NAMALWA (cell line): Measurements from ENCODE around the gene TMEM176A.
A peak's percentile ranks its signal among the peaks of the same experiment; 100 is the strongest.
"Not testable (repeated sequence)": the region's sequence is repeated elsewhere in the genome, so short reads cannot be mapped to it uniquely, and the experiment has no call there.

ENCODE experiments used
- DNase-seq: peaks from one replicate; pipeline ENCODE4 v3.0.0-alpha.2; 2015; ENCODE audit warnings: low spot score

Gene TMEM176A, protein sequence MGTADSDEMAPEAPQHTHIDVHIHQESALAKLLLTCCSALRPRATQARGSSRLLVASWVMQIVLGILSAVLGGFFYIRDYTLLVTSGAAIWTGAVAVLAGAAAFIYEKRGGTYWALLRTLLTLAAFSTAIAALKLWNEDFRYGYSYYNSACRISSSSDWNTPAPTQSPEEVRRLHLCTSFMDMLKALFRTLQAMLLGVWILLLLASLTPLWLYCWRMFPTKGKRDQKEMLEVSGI

DNA sequence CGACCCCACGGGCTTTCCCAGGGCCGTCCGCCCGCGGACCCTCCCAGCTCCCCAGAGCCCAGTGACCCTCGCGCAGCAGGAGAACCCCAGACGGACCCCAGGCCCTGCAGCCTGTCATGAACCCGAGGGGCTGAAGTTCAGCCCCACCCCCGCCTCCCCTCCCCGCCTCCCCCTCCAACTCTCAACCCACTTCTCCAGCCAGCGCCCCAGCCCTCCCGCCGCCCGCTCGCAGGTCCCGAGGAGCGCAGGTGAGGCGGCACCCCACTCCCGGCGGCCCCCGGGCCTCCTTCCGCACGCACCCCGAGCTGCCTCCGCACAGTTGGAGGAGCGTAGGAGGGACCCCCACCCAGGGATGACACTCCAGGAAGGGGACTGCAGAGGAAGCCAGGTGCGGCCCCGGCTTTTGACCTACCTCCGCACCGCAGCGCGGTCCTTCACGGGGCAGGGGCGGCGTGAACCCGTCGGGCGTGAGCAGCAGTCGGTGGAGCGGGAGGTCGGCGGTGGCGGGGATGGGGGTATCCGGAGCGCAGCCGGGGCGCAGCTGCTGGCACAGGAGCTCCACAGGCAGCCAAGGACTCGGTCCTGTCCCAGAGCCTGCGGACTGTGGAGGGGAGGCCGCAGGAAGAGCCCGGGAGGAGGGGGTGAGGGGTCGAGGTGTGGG, at the start of gene TMEM176A:
TMEM176A (plus strand) TSS at position 189 of the 661 bp plus-strand sequence. CDS start 782 bp downstream, outside the sequence.
- no peak for DNase-seq

DNA sequence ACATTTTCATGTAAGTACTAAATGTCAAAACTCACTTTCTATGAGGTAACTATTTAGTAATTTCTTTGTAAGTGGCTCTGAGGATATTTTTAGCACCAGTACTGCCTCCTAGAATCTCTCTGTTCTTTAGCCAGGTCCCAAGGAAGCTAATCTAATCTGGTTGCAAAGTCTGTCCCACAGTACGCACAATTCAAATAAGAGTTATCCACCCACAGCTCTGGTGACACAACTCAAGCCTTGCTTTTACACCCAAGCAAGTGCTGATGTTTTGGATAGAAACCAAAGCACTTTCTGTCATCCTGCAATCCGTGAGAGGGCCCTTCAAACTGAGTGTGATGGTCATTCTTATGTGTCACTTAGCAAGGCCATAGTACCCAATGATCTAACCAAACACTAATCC, 48.9 kb upstream of the TMEM176A start:
- no peak for DNase-seq

DNA sequence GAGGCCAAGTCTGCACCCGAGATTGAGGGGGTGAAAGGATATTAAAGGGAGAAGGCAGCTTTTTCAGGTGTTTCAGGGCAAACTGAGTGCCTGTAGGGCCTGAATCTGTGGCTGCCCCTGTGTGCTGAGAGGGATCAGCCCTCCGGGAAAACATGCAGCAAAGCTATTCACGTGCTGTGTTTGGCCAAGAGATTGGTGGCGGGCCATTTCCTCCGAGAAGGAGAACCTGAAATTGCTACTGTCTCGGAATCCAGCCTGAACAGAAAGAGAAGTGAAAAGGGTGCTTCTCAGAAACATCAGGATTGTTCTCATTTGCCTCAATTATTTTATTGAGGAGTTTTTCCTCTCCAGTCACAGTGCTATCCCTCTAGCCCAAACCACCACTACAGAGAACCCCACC, 47.3 kb upstream of the TMEM176A start:
- DNase-seq, result no peak

DNA sequence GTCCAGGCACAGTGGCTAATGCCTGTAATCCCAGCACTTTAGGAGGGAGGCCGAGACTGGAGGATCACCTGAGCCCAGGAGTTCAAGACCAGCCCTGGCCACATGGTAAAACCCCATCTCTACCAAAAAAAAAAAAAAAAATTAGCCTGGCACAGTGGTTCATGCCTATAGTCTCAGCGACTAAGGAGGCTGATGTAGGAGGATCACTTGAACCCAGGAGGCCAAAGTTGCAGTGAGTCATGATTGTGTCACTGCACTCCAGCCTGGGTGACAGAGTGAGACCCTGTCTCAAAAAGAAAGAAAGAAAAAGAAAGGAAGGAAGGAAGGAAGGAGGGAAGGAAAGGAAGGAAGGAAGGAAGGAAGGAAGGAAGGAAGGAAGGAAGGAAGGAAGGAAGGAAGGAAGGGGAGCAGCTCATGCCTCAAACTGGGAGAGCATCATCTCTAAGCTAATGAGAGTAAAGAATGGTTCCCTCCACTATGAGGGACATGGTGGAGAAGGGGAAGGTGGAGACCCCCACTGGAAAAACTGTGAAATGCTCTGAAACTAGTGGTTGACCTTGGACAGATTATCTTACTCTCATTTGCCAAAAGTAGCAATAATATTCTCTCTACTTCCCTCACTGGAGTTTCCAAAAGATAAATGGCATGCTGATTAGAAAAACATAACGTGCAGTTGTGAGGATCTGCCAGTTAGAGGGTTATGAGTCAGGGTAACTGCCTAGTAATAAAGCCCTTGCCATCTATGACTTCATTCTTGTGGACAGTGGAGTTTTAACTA, 46.6 kb upstream of the TMEM176A start:
- DNase-seq, result peak; percentile 65

DNA sequence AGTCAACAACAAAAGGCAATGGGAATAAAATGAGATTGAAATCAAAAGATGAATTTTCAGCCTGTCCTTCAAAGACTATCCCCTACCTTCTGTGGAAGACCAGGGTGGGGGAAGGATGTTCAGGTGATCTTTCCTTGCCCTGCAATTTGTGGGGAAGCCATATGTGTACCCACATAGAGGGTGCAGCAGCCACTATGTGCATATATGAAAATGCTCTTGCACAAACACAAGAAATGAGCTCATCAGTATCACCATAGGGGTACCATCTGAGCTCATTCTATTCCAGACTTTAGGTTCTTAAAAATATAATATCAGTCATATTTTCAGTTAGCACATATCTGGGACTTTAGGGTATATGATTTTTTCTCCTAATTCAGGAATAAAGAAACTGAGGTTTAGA, 45.6 kb upstream of the TMEM176A start:
- DNase-seq, result no peak

DNA sequence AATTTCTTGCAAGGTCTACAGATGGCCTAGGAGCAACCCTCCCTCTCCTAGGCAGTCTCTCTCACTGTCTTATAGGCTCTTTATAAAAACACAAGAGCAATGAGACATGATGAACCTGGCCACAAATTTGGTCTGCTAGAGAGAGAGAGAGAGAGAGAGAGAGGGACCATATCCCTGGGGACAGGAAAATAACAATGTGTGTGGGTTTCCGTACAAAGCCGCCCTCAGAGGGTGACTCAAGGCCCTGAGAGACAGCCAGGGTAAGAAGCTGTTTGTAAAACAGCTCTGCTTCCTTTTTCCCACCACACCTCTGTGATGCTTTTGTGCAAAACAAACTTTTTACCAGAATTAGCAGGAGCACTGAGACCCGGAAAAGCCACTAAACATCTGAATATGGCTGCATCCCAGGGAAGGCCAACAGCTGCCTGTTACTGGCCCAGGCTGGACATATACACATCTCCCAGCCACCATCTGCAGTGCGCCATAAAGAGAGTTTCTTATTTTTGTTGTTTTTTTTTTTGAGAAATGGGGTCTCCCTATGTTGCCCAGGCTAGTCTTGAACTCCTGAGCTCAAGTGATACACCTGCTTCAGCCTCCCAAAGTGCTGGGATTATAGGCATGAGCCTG, 45.0 kb upstream of the TMEM176A start:
- DNase-seq, result no peak

DNA sequence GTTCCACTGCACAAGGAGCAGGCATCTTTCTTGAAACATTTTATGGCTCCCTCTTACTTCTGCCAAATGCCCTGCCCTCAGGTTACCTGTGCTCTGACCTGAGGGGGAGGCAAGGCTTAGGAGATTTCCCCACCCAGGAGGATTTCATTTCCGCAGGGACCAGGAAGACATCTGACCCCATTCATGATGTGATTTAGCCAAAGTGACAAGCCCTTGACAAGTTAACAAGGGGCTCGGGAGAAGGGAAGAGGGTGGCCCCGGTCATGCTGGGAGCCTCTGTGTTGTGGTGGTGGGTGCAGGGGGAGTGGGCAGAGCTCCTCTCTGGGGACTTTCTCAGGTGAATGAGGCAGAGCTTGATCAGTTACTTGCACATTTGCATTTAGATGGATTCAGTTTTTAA, 44.4 kb upstream of the TMEM176A start:
- no peak for DNase-seq

DNA sequence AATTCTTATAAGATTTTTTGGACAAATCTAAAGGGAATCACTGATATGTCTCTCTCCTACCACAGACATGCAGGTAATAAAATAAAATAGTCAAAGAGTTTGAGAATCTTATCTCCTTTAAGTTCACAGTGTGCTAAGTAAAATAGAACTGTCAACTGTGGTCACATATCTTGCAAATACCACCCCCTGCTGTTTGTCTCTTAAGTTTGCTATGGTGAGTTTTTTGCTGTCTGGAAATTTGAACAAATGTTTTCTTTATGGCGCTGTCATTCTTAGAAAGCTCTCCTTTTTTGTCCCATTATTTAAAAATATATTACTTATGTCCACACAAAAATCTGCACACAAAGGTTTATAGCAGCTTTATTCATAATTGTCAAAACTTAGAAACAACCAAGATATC, 43.7 kb upstream of the TMEM176A start:
- DNase-seq, result peak; percentile 59

DNA sequence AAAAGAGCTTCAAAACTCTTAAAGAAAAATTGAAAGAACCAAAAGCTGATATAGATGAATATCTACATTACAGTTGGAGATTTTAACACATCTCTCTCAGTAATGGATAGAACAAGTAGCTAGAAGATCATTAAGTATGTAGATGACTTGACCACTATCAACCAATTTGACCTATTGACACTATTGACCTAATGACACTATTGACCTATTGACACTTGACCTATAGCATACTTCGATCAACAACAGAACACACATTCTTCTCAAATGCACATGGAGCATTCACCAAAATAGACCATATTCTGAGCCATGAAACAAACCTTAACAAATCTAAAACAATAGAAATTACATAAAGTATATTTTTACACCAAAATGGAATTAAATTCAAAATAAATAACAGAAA, 41.1 kb upstream of the TMEM176A start:
- DNase-seq, result no peak

DNA sequence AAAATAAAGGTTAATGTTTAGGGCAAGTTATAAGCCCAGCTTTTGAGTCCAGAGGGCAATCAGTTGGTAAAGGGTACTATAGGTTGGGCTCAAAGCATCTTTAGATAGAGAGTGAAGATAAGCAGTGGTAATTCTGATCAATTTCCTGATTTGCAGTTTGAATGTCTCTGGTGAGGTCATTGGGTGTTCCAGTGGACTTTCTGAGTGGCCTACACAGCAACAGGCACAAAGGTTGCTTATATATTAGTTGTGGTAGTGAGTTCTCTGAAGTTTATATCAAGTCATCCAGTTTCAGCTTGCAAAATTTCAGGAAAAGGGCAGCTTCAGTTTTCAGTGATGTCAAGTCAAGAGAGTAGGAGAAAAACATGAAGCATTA, 34.2 kb upstream of the TMEM176A start:
- no peak for DNase-seq

DNA sequence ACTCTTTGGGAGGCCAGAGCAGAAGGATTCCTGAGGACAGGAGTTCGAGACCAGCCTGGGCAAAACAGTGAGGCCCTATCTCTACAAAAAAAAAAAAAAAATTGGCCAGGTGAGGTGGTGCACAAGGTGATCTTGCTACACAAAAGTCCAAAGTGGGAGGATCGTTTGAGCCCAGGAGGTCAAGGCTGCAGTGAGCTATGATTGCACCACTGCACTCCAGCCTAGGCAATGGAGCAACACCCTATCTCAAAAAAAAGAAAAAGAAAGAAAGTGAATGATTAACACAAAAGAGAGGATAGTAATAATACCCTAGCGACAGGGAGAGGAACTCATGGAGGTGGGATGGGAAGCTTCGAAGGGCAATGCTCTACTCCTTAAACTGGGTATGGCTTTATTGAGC, 30.8 kb upstream of the TMEM176A start:
- no peak for DNase-seq

DNA sequence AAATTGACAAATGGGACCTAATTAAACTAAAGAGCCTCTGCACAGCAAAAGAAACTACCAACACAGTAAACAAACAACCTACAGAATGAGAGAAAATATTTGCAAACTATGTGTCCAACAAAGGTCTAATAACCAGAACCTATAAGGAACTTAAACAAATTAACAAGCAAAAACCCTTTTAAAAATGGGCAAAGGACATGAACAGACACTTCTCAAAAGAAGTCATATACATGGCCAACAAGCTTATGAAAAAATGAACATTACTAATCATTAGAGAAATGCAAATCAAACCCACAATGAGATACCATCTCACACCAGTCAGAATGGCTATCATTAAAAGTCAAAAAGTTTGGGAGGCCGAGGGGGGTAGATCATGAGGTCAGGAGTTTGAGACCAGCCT, 26.4 kb upstream of the TMEM176A start:
- not testable (repeated sequence) for DNase-seq

DNA sequence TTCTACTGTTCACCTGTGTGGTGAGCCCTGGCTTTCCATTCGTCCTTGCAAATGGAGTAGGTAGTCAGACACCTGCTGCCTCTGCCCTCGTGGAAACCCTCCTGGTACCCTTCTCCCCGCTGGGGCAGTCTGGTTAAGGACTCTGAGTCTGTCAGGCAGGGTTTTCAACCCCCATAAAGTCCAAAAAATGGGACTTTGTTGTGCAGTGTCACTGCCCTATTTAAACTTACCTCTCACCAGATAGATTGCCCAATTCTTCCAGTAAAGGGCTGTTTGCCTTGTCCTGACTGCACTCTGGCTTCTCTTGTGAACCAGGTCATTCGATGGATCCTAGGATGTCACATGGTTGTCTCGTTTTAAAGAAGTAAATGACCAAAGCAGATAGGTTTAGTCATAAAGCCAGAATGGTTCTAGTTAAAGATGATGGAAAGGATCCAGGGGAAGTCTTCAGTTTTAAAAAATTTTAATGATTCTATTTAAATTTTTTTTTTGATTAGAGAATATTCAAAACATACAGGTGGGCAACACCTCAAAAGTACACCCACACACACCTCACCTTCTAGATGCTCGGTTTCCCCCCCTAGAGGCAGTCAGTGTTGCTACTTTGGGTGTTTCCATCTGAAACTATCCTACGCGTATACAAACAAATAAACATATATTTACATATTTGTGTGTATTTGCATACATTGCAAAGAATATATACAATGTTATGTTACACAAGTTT, 22.4 kb upstream of the TMEM176A start:
- no peak for DNase-seq

DNA sequence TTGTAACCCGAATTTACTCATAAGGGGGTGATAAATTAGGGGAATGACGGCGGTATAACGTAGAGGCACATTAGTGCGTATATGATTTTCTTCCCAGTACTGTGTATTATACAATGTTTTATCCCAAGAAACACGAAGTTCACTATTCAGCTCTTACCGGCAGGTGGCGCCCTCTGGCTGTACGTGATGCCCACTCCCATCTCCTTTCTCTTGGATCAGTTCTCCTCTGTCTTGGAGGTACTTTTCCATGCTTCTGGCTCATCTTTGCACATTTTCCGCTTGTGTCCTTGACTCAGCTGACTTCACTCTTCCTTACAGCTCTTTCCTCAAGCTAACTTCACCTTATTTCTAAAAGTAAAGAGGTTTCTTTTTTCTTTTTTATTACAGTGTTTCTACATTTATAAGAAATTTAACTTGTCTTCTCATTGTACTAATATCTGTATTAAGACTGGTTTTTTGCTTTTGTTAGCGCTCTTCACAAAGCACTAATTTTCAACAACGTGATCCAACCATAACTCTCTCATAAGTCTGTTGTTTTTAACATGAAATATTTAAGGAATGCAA, 21.7 kb upstream of the TMEM176A start:
- peak; percentile 81 for DNase-seq

DNA sequence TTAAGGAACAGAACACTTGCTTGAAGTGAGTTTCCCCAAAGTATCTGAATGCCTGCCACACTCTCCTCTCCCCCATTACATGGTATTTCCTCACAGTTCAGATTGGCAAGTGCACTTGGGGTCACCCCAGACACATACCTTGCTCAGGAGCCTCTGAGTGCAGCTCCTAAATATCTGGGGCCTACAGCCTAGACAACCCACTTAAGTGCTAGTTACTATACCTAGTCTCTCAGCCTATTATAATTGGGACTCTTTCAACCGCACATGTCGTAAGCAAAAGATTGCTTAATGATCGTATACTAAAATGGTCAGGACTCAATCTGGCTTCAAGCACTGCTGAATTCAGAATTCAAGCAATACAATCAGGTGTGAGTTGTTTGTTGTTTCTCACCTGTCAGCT, 20.3 kb upstream of the TMEM176A start:
- DNase-seq, result no peak

DNA sequence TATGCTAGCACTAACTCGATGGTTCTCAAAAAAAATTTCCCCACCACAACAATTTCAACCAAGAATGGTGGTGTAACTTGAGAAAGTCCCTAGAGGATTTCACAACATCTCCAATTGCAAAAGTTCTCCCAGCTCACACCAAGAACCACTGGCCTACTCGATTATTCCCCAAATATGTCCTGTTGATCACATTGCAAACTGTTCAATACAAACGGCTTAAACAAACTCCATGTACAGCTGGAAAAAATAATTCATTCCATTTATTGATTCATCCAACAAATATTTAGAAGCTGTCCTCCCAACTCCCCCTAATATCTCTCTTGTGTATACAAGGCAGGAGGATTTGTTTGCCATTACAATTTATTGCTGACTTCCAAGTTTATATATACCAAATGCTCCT, 19.5 kb upstream of the TMEM176A start:
- DNase-seq, result no peak

DNA sequence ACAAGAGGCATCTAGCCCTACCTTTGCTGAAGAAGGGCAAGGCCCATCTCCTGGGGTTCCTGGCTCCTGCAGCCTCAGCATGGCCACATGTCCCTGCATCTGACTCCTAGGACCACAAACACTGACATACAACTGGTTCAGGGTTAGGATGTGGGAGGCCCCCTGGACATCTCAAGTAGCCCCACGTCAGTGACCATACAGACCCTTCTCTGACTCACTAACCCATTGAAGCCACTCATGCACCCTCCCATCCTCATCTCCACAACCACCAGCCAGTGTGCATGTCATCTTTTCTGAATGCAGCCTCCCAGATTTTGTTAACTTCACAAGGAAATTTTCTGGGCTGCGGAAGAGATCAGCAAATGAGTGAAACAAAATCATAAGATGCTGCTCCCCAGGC, 18.6 kb upstream of the TMEM176A start:
- no peak for DNase-seq

DNA sequence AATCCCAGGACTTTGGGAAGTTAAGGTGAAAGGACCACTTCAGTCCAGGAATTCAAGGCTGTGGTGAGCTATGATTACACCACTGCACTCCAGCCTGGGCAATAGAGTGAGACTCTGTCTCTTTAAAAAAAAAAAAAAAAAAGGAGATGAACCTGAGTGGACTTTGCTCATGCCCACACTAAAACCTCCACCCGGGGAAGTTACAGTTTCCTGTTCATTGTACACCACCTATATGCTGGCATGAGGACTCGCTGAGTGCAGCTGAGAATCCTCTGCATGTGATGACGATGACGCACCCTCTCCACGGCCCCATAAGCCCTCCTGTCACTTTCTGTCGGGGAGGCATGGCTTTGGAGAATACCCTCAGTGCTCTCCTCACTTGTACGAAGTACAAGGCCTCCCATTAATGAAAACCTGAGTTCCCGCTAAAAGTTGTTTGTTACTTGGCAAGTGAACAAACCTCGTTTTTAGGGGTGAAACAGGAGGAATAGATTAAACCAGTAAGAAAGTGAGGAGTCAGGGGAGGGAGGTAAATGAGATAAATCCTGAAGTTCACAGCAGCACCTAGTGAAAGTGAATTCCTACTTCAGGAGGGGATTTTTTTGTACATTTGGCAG, 16.3 kb upstream of the TMEM176A start:
- DNase-seq, result no peak

DNA sequence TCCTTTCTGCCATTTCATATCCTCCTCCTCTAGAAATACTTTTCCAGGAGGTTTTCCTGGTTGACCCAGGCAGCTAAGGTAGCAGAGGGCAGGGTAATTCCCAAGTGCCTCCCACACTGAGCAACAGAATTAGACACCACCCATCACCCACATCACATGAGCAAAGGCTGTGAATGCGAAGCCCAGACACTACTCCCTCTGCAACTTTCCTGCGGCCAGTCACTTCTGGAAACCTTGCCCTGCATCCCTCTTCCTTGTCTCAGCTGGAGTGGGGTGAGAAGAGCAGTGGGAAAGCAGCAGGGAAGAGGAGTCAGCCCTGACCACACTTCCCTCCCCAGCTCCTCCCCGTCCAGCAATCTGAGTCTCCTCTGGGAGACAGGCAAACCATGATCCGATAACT, 15.6 kb upstream of the TMEM176A start:
- DNase-seq, result no peak

DNA sequence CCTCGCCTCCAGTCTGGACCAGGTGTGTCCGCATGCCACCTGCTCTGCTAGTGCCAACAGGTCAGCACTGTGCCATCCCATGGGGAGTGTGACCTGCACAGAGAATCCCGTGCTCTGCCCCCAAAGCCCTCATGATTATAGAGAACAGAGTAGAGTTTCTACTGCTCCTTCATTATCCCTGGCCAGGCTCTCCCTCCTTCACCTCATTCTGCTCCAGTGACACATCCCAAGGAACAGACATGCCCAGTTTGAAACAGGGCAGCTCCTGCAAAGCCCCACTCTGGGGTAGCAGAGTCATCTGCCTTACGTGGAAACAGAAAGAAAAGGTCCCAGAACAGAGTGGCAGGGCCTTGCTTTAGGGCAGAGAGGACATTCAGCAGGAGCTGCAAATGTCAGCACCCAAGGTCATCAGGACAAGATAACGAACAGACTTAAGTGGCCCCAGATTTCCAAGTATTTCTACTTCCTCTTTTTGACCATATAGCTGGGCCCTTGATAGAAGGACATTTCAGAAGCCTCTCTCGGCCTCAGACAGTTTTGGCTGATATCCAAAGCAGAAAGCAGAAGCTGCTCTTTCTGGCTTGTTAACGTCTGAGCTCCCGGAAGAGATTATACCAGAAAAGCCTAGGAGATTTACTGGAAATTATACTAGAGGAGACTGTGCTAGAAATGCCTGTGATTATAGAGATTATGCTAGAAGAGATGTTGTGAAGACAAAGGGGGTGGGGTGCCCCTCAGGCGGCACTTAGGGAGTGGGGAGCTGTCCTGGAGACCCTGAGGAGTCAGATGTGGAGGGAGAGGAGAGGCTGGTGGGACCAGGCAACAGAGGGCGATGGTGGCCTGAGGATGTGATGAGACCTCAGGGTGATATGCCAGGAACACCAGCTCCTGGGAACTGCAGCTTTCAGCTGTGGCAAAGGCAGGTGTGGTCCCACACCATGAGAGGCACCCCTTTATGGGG, 13.0 kb upstream of the TMEM176A start:
- peak; percentile 71 for DNase-seq
